Astrocyte of the cerebellum (primary cell): ENCODE measurements around the gene HNRNPD.
A peak's percentile ranks its signal among the peaks of the same experiment; 100 is the strongest.
"Not testable (repeated sequence)": the region's sequence is repeated elsewhere in the genome, so short reads cannot be mapped to it uniquely, and the experiment has no call there.

Source experiments
- DNase-seq: peaks from one replicate; pipeline ENCODE4 v3.0.0-alpha.2; 2011; ENCODE audit warnings: low read depth
- H3K4me3 ChIP-seq: 2 replicates; pipeline ENCODE4 v1.5.1; 2011; ENCODE audit warnings: mild to moderate bottlenecking, low read depth, low read length, moderate library complexity
- CTCF ChIP-seq: IDR thresholded peaks from 2 replicates; pipeline ENCODE4 v1.5.1; 2012; ENCODE audit warnings: low read length, low read depth, moderate library complexity, mild to moderate bottlenecking; ENCODE audit errors: missing control alignments
- in situ Hi-C: cut with HindIII; loops from 2 replicates; pipeline ENCODE4 v1.10.0; 2017; ENCODE audit warnings: low sequenced_read_pairs

Gene HNRNPD

GRCh38 chr4:82376109-82376508 lies 2.3 kb upstream of the HNRNPD start:
- in situ Hi-C loops: no loop called here
- no peak overlapping the region for H3K4me3 ChIP-seq
- DNase-seq: no peak
- no peak for TF ChIP-seq CTCF

GRCh38 chr4:82373486-82373815 lies 340 bp downstream of the HNRNPD start:
- in situ Hi-C loops: no loop called here
- peak overlapping the region; percentile 97 for H3K4me3 ChIP-seq
- TF ChIP-seq CTCF: no peak
- DNase-seq: no peak

GRCh38 chr4:82372517-82373485 lies 990 bp downstream of the HNRNPD start:
- no peak for TF ChIP-seq CTCF
- in situ Hi-C loops: no loop called here
- DNase-seq: peak; percentile 29
- peak overlapping the region; percentile 97 for H3K4me3 ChIP-seq

- DNase-seq: no peak
- in situ Hi-C loops: no loop called here
- TF ChIP-seq CTCF: no peak
- peak overlapping the region; percentile 97 for H3K4me3 ChIP-seq
Measured at GRCh38 chr4:82371497-82371896, 2.3 kb downstream of the HNRNPD start.

- TF ChIP-seq CTCF: no peak
- in situ Hi-C loops: no loop called here
- no peak for DNase-seq
- H3K4me3 ChIP-seq: no peak overlapping the region
Measured at GRCh38 chr4:82367438-82368097, 6.2 kb downstream of the HNRNPD start.

- in situ Hi-C loops, H3K4me3 ChIP-seq: not testable (repeated sequence)
Measured at GRCh38 chr4:82366431-82366830, 7.4 kb downstream of the HNRNPD start.

More at GRCh38 chr4:82366431-82366830, 7.4 kb downstream of the HNRNPD start:
- not testable (repeated sequence) for DNase-seq
